Loucy (cell line): ENCODE results near the gene ZFPM1.

Experiments
- H2AFZ ChIP-seq: fragments of 200-600 bp; sonication (generic); 2 replicates; pipeline ENCODE4 v1.6.0; 2016; ENCODE audit warnings: antibody characterized with exemption, mild to moderate bottlenecking, low read length, moderate library complexity
- H3F3A ChIP-seq: fragments of 200-600 bp; 2 replicates; pipeline ENCODE4 v1.6.0; 2016; ENCODE audit warnings: antibody characterized with exemption, low read depth, mild to moderate bottlenecking
- H3K27me3 ChIP-seq: fragments of 200-600 bp; sonication (generic); 2 replicates; pipeline ENCODE4 v1.6.1; 2014; ENCODE audit warnings: low read length, mild to moderate bottlenecking; ENCODE audit not compliant: insufficient read depth, poor library complexity, severe bottlenecking
- H3K36me3 ChIP-seq: fragments of 200-600 bp; sonication (generic); 2 replicates; pipeline ENCODE4 v1.6.1; 2016; ENCODE audit warnings: low read length; ENCODE audit not compliant: insufficient read depth
- H3K4me1 ChIP-seq: fragments of 200-600 bp; sonication (generic); 2 replicates; pipeline ENCODE4 v1.5.1; 2014; ENCODE audit warnings: low read length, mild to moderate bottlenecking; ENCODE audit not compliant: insufficient read depth, poor library complexity, severe bottlenecking
- H3K4me2 ChIP-seq: fragments of 200-600 bp; sonication (generic); 2 replicates; pipeline ENCODE4 v1.6.0; 2014; ENCODE audit warnings: antibody characterized with exemption, low read length, low read depth, mild to moderate bottlenecking; ENCODE audit not compliant: poor library complexity, severe bottlenecking
- H3K4me3 ChIP-seq: fragments of 200-600 bp; sonication (generic); 2 replicates; pipeline ENCODE4 v1.5.1; 2014; ENCODE audit warnings: low read length, mild to moderate bottlenecking, mixed read lengths; ENCODE audit not compliant: poor library complexity, severe bottlenecking
- H3K79me2 ChIP-seq: fragments of 200-600 bp; sonication (generic); 2 replicates; pipeline ENCODE4 v1.6.1; 2014; ENCODE audit warnings: low read length; ENCODE audit not compliant: insufficient read depth
- H3K9ac ChIP-seq: fragments of 200-600 bp; sonication (generic); 2 replicates; pipeline ENCODE4 v1.6.0; 2014; ENCODE audit warnings: mild to moderate bottlenecking, low read depth, low read length, moderate library complexity; ENCODE audit not compliant: poor library complexity, severe bottlenecking
- H3K9me2 ChIP-seq: fragments of 200-600 bp; sonication (generic); replicated peaks from 2 replicates; pipeline ENCODE4 v1.6.1; 2016; ENCODE audit warnings: low read depth, low read length, mixed read lengths
- H3K9me3 ChIP-seq: fragments of 200-600 bp; sonication (generic); 2 replicates; pipeline ENCODE4 v1.6.1; 2014; ENCODE audit warnings: mild to moderate bottlenecking, antibody characterized with exemption, low read length, low read depth; ENCODE audit not compliant: insufficient read depth
- H4K20me1 ChIP-seq: fragments of 200-600 bp; sonication (generic); 2 replicates; pipeline ENCODE4 v1.6.0; 2014; ENCODE audit warnings: antibody characterized with exemption, low read length, mild to moderate bottlenecking; ENCODE audit not compliant: insufficient read depth, poor library complexity, severe bottlenecking
- EZH2phosphoT487 ChIP-seq: fragments of 200-600 bp; IDR thresholded peaks from 2 replicates; pipeline ENCODE4 v1.6.1; 2018; ENCODE audit warnings: antibody characterized with exemption, mild to moderate bottlenecking, moderate library complexity, borderline replicate concordance
- TF ChIP-seq, protein P1 (sequence below): fragments of 200-600 bp; sonication (generic); conservative IDR thresholded peaks from 2 replicates; pipeline ENCODE4 v1.5.1; 2014; ENCODE audit warnings: mild to moderate bottlenecking, antibody characterized with exemption, low read length

ZFPM1 gene

DNA sequence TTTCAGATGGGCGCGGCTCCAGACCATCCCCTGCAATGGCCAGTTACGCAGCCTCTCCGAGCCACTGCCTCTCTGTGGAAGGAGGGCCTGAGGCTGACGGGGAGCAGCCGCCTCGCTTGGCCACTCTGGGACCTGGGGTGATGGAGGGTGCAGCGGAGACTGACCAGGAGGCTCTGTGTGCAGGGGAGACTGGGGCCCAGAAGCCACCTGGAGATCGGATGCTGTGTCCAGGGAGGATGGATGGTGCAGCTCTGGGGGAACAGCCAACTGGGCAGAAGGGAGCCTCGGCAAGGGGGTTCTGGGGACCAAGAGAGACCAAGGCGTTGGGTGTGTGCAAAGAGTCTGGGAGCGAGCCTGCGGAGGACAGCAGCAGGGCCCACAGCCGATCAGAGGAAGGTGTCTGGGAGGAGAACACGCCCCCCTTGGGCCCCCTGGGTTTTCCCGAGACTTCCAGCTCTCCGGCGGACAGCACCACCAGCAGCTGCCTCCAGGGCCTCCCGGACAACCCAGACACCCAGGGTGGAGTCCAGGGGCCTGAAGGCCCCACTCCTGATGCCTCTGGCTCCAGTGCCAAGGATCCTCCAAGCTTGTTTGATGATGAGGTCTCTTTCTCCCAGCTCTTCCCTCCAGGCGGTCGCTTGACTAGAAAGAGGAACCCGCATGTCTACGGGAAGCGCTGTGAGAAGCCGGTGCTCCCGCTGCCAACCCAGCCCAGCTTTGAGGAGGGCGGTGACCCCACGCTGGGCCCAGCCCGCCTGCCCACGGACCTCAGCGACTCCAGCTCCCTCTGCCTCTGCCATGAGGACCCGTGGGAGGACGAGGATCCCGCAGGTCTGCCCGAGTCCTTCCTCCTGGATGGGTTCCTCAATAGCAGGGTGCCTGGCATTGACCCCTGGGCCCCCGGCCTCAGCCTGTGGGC lies 17.4 kb upstream of the ZFPM1 start:
- H3K4me1 ChIP-seq = no peaks in the 10 kb centered on the region
- no peaks in the 10 kb centered on the region for H3K9me2 ChIP-seq
- no peak overlapping the region for H3K4me2 ChIP-seq
- H3K4me3 ChIP-seq = no peak overlapping the region
- H3K9me3 ChIP-seq = no peaks in the 10 kb centered on the region
- no peaks in the 10 kb centered on the region for H4K20me1 ChIP-seq
- no peak for TF ChIP-seq EZH2phosphoT487
- TF ChIP-seq, protein P1, sequence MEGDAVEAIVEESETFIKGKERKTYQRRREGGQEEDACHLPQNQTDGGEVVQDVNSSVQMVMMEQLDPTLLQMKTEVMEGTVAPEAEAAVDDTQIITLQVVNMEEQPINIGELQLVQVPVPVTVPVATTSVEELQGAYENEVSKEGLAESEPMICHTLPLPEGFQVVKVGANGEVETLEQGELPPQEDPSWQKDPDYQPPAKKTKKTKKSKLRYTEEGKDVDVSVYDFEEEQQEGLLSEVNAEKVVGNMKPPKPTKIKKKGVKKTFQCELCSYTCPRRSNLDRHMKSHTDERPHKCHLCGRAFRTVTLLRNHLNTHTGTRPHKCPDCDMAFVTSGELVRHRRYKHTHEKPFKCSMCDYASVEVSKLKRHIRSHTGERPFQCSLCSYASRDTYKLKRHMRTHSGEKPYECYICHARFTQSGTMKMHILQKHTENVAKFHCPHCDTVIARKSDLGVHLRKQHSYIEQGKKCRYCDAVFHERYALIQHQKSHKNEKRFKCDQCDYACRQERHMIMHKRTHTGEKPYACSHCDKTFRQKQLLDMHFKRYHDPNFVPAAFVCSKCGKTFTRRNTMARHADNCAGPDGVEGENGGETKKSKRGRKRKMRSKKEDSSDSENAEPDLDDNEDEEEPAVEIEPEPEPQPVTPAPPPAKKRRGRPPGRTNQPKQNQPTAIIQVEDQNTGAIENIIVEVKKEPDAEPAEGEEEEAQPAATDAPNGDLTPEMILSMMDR = no peak
- no peak overlapping the region for H3K9ac ChIP-seq
- no peaks in the 10 kb centered on the region for H3K79me2 ChIP-seq
- no peaks in the 10 kb centered on the region for H3K27me3 ChIP-seq
- no peaks in the 10 kb centered on the region for H3F3A ChIP-seq
- H2AFZ ChIP-seq = no peak overlapping the region
- H3K36me3 ChIP-seq = no peaks in the 10 kb centered on the region

DNA sequence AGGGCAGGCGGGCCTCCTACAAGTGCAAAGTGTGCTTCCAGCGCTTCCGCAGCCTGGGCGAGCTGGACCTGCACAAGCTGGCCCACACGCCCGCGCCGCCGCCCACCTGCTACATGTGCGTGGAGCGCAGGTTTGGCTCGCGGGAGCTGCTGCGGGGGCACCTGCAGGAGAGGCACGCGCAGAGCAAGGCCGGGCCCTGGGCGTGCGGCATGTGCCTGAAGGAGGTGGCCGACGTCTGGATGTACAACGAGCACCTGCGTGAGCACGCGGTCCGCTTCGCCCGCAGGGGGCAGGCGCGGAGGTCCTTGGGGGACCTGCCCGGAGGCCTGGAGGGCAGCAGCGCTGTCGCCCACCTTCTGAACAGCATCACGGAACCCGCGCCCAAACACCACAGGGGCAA lies 16.3 kb upstream of the ZFPM1 start:
- no peak overlapping the region for H3K9ac ChIP-seq
- no peaks in the 10 kb centered on the region for H3K79me2 ChIP-seq
- H4K20me1 ChIP-seq = no peaks in the 10 kb centered on the region
- no peak for TF ChIP-seq EZH2phosphoT487
- TF ChIP-seq, protein P1 = no peak
- H3K4me3 ChIP-seq = no peak overlapping the region
- no peaks in the 10 kb centered on the region for H3K9me3 ChIP-seq
- no peak overlapping the region for H3K4me2 ChIP-seq
- no peaks in the 10 kb centered on the region for H3K4me1 ChIP-seq
- H3K9me2 ChIP-seq = no peaks in the 10 kb centered on the region
- no peaks in the 10 kb centered on the region for H3K27me3 ChIP-seq
- H3K36me3 ChIP-seq = no peaks in the 10 kb centered on the region
- no peak overlapping the region for H2AFZ ChIP-seq
- H3F3A ChIP-seq = no peaks in the 10 kb centered on the region

GRCh38 chr16:88437367-88437964 lies 15.6 kb upstream of the ZFPM1 start:
- Histone ChIP-seq H3K9me3 (no peaks in the 10 kb centered on the region), H3K4me3 (no peak overlapping the region), H4K20me1 (no peaks in the 10 kb centered on the region), H3K9ac (no peak overlapping the region), H3K36me3 (no peaks in the 10 kb centered on the region), H2AFZ (no peak overlapping the region), H3K9me2 (no peaks in the 10 kb centered on the region), H3F3A (no peaks in the 10 kb centered on the region), H3K27me3 (no peaks in the 10 kb centered on the region), H3K79me2 (no peaks in the 10 kb centered on the region), H3K4me2 (no peak overlapping the region), H3K4me1 (no peaks in the 10 kb centered on the region)
- TF ChIP-seq EZH2phosphoT487 = no peak
- TF ChIP-seq, protein P1 = peak; percentile 59
